Heart left ventricle (tissue), 13 donors: Measurements from ENCODE around the gene LGALS7.

Experiments used
- POLR2A ChIP-seq, 2 donors: fragments of 450-650 bp; IDR thresholded peaks; one replicate each; pipeline ENCODE4 v1.6.1; 2017; ENCODE audit warnings: antibody characterized with exemption in 2 of 2, mild to moderate bottlenecking in 2 of 2, moderate library complexity in 2 of 2
- TF ChIP-seq, protein P1 (sequence below), 12 donors: fragments of 200-600 bp; sonication (generic) in 4 of 12; IDR thresholded peaks; one replicate each; pipeline versions ENCODE4 v1.5.0 to v1.8.0; 2018 to 2022; ENCODE audit warnings: antibody characterized with exemption in 12 of 12, mild to moderate bottlenecking in 5 of 12
- donor health status: ischemic (EF 13 %, LVEDD 7.1; RV severe dilation, severe dysfunction).
- donor health status: DM: no; HTN: yes; CAD: no.
- donor health status: DM: no; HTN: no; CAD: no.
- donor health status: ischemic (EF 25% LVEDD 6.9; RV normal size, moderate dysfunction).
- donor health status: ischemic (EF 25% LVEDD 5.7; RV mildly dilated, moderate dysfunction).
- donor health status: ischemic (EF 35%, LVEDD 5.7; RV mildly dilated, moderate dysfunction).
- donor health status: nonischemic (EF 11% LVEDD 7.7; RV severe dilation, severe dysfunction).
- donor health status: DM: yes; HTN: yes; CAD: no.
- donor health status: PGD.
- donor health status: ischemic (EF 29% LVEDD 5.4; RV normal size, mild dysfunction).
- donor health status: nonischemic (EF 23%, LVEDD 6.1; RV moderate dilation, normal function).

DNA sequence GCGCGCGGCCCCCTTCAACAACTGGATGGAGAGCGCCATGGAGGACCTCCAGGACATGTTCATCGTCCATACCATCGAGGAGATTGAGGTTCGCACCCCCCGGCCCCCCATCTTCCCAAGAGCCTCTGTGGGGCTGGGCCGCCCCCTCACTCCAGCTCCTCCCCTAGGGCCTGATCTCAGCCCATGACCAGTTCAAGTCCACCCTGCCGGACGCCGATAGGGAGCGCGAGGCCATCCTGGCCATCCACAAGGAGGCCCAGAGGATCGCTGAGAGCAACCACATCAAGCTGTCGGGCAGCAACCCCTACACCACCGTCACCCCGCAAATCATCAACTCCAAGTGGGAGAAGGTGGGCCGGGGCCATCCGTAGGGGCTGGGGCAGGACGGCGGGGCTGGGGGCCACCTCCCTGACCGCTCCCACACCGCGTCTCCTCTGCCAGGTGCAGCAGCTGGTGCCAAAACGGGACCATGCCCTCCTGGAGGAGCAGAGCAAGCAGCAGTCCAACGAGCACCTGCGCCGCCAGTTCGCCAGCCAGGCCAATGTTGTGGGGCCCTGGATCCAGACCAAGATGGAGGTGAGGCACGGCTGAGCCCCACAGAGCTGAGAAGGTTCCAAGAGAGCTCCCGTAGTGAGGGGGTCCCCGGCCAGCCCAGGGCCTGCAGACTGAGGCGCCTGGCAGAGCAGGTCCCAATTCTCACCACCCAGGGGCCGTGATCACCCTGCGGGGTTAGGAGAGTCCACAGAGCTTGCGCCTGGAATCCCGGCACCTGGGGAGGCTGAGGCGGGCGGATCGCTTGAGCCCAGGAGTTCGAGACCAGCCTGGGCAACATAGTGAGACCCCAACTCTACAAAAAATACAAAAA is 49.1 kb downstream of the LGALS7 start:
- TF ChIP-seq, protein P1, sequence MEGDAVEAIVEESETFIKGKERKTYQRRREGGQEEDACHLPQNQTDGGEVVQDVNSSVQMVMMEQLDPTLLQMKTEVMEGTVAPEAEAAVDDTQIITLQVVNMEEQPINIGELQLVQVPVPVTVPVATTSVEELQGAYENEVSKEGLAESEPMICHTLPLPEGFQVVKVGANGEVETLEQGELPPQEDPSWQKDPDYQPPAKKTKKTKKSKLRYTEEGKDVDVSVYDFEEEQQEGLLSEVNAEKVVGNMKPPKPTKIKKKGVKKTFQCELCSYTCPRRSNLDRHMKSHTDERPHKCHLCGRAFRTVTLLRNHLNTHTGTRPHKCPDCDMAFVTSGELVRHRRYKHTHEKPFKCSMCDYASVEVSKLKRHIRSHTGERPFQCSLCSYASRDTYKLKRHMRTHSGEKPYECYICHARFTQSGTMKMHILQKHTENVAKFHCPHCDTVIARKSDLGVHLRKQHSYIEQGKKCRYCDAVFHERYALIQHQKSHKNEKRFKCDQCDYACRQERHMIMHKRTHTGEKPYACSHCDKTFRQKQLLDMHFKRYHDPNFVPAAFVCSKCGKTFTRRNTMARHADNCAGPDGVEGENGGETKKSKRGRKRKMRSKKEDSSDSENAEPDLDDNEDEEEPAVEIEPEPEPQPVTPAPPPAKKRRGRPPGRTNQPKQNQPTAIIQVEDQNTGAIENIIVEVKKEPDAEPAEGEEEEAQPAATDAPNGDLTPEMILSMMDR (IDR thresholded peaks at IDR 0.05): no peak
- TF ChIP-seq POLR2A (IDR thresholded peaks at IDR 0.05): no peak
